ENCODE data around the gene RPS15A.
A peak's percentile ranks its signal among the peaks of the same experiment; 100 is the strongest.

RPS15A gene

DNA sequence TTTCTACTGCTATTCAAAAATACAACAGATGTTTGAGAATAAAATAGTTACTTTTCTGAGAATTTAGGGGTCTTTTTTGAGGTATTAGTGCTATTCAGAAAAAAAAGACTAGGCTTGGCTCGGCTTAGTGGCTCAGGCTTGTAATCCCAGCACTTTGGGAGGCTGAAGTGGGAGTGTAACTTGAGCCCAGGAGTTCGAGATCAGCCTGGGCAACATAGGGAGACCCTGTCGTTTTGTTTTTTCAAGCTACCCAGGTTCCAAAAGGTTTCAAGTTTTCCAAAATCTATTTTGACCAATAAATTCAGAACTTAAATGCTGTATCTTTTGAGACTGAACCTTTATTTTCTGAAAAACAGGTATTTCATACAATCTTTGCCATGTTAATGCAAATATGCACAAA, 14.4 kb upstream of the RPS15A start:
- H3K4me3 ChIP-seq (ENCODE audit: low read depth, low read length) = no peak overlapping the region
- TF ChIP-seq, protein P1, sequence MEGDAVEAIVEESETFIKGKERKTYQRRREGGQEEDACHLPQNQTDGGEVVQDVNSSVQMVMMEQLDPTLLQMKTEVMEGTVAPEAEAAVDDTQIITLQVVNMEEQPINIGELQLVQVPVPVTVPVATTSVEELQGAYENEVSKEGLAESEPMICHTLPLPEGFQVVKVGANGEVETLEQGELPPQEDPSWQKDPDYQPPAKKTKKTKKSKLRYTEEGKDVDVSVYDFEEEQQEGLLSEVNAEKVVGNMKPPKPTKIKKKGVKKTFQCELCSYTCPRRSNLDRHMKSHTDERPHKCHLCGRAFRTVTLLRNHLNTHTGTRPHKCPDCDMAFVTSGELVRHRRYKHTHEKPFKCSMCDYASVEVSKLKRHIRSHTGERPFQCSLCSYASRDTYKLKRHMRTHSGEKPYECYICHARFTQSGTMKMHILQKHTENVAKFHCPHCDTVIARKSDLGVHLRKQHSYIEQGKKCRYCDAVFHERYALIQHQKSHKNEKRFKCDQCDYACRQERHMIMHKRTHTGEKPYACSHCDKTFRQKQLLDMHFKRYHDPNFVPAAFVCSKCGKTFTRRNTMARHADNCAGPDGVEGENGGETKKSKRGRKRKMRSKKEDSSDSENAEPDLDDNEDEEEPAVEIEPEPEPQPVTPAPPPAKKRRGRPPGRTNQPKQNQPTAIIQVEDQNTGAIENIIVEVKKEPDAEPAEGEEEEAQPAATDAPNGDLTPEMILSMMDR (IDR thresholded peaks at IDR 0.05; ENCODE audit: insufficient read depth, low read depth, low read length, missing control alignments) = no peak
- no peak for DNase-seq (ENCODE audit: low read depth)

DNA sequence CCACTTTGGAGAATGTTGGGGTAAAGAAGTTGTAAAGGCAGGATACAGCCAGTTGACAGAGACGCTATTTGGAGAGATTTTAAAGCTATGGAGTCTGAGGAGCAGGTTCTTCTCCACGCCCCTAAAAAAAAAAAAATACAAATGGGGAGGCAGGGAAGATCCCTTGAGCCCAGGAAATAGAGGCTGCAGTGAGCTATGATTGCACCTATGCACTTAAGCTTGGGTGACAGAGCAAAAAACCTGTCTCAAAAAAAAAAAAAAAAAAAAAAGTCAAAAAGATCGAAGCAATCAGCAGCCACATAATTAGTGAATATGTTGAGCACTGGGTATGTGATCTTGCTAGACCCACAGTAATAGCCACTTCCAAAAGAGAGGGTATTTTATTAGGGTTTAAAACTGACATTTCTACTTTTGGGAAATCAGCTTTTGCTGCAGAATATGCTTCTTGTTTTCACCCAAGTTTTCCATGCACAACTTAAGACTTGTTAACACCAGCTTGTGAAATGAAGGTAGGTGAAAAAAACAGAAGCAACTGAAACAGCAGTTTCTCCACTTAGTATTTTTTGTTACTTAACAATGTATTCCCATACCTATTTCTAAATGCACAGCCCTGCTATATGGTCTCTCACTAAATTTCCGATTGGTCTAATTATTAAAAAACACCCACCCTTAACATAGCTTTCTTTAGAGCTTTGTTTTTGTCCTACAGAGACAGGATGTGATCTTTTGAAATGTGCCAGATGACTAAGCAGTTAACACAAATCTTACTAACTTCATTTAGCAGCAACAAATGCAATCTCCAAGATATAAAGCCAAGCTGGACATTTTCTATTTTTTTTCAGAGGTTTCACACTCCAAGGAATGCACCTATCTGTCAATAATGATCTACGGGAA, 13.7 kb upstream of the RPS15A start:
- no peak for DNase-seq (ENCODE audit: low read depth)
- H3K4me3 ChIP-seq (ENCODE audit: low read depth, low read length) = no peak overlapping the region
- TF ChIP-seq, protein P1 (IDR thresholded peaks at IDR 0.05; ENCODE audit: insufficient read depth, low read depth, low read length, missing control alignments) = no peak

DNA sequence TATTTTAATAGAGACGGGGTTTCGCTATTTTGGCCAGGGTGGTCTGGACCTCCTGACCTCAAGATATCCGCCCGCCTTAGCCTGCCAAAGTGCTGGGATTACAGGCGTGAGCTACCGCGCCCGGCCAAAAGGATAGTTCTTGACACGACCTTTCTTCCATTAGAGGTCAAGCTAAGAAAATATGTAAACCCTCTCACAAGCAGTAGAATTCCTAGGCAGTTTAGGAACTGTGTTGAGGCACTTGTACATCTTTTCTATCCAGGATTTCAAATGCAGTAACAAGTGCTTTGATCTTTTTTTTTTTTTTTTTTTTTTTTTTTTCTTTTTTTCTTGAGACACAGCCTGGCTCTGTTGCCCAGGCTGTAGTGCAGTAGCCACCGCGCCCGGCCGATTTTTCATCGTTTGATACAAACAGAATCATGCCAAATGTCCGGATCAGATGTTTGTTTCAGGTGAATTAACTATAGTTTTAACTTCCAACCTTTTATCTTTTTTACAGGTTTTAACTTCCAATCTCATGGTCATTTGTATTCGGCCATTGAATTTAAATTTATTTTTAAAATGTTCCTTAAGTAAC, 12.7 kb upstream of the RPS15A start:
- no peak for DNase-seq (ENCODE audit: low read depth)
- TF ChIP-seq, protein P1 (IDR thresholded peaks at IDR 0.05; ENCODE audit: insufficient read depth, low read depth, low read length, missing control alignments) = no peak
- no peak overlapping the region for H3K4me3 ChIP-seq (ENCODE audit: low read depth, low read length)

DNA sequence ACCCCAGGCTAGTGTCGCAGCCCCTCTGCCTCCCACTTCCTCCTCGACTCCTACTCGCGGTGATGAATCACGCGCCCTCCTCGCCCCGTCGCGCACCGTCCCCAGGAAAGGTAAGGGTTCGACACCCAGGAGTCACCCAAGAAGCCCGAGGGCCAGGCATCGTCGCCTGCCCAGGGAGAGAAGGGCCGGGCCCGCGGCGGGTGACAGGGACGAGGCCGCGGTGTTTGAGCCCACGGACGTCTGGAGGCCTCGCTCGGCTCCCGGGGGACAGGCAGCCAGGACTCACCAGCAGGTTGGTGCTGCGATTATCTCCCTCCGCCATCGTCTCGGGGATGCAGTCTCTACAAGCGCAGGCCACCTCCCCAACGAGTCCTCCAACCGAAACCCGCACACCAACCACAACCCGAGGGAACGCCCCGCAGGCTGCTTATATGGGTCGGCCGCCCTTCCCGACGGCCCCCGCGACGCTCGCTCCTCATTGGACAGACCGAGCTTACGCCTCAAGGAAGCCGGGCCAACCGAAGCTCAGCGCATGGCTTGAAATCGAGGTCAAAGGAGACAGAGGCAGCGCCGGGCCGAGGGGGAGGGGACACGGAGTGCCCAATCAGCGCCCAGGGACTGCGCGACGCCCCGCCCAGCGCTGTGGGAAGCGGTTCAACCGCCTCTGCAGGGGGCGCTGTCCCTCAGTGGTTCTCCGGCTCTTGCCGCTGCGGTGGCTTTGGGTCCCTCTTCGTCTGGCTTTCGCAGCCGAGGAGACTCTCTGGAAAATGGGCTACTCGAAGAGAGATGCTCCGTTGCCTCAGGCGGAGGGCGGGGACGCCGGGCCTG, 11.2 kb upstream of the RPS15A start, which contains the start of gene ARL6IP1:
TSS of gene ARL6IP1 (minus strand) at position 405 of the 828 bp plus-strand sequence. CDS start at position 322, 83 bp downstream.
- peak; percentile 100 for DNase-seq (ENCODE audit: low read depth)
- TF ChIP-seq, protein P1 (IDR thresholded peaks at IDR 0.05; ENCODE audit: insufficient read depth, low read depth, low read length, missing control alignments) = peak; percentile 87
- peak within 1 kb of the TSS; percentile 98 for H3K4me3 ChIP-seq (ENCODE audit: low read depth, low read length)

DNA sequence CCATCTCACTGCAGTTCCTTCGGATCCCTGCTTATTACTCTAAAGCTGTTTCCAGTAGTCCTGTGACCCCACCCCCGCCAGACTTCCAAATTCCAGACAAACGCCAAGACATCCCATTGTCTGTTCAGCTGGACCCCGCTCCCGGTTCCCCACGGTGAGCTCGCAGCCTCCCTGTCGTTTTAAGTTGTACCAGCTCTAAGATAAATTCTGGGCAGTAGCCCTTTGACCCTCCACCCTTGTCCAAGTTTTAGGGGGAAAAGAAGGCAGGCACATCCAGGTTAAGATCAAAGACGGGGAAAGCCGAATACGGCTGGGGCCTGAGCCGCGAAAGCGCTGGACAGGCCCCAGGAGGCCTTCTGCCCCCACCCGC, 10.6 kb upstream of the RPS15A start:
- no peak for DNase-seq (ENCODE audit: low read depth)
- TF ChIP-seq, protein P1 (IDR thresholded peaks at IDR 0.05; ENCODE audit: insufficient read depth, low read depth, low read length, missing control alignments) = no peak
- peak overlapping the region; percentile 98 for H3K4me3 ChIP-seq (ENCODE audit: low read depth, low read length)

DNA sequence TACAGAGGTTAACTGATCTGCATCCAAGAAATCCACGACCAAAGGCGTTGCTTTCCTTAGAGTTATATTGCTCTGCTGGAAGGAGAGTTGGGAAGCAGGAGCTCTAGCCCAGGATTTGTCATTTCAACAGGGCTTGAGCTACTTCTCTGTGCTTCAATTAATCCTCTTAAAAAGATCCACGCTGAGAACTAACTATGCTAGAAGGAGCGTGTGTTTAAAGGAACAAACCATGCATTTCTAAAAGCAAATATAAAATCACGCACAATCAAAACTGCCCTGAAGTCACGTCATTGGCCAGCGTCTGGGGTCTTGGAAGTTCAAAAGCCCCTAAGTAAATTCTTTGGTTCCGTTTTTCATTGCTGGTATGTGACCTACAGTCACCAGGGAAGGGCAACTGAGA, 10.2 kb upstream of the RPS15A start:
- no peak for DNase-seq (ENCODE audit: low read depth)
- H3K4me3 ChIP-seq (ENCODE audit: low read depth, low read length) = peak overlapping the region; percentile 98
- TF ChIP-seq, protein P1 (IDR thresholded peaks at IDR 0.05; ENCODE audit: insufficient read depth, low read depth, low read length, missing control alignments) = no peak

Measured in GM12865 (cell line).